Neutrophil (primary cell): ENCODE results near the gene TAX1BP1.
"Not testable (repeated sequence)": the region's sequence is repeated elsewhere in the genome, so short reads cannot be mapped to it uniquely, and the experiment has no call there.

Experiments
- H3K27ac ChIP-seq: fragments of 200-600 bp; sonication (generic); 2 replicates; pipeline ENCODE4 v1.5.1; 2016; ENCODE audit warnings: mild to moderate bottlenecking, moderate library complexity
- H3K27me3 ChIP-seq: fragments of 200-600 bp; sonication (generic); 2 replicates; pipeline ENCODE4 v1.6.0; 2016; ENCODE audit warnings: mild to moderate bottlenecking
- H3K36me3 ChIP-seq: fragments of 200-600 bp; sonication (generic); 2 replicates; pipeline ENCODE4 v1.5.1; 2017
- H3K4me1 ChIP-seq, 2 experiments: fragments of 200-600 bp in 1 of 2; sonication (generic) in 1 of 2; 1 replicate in 1 of 2; 2 replicates in 1 of 2; pipeline versions ENCODE4 v1.5.1 to v1.6.1; 2013 to 2016; ENCODE audit warnings: low read depth in 1 of 2, low read length in 1 of 2, mild to moderate bottlenecking in 1 of 2, moderate library complexity in 1 of 2; ENCODE audit not compliant: control insufficient read depth in 1 of 2, insufficient read depth in 1 of 2
- H3K4me3 ChIP-seq, 2 experiments: fragments of 200-600 bp in 1 of 2; sonication (generic) in 1 of 2; 1 replicate in 1 of 2; 2 replicates in 1 of 2; pipeline ENCODE4 v1.5.1; 2013 to 2016; ENCODE audit warnings: low read depth in 1 of 2, low read length in 1 of 2, mild to moderate bottlenecking in 1 of 2, moderate library complexity in 1 of 2
- H3K9me3 ChIP-seq: fragments of 200-600 bp; sonication (generic); 2 replicates; pipeline ENCODE4 v1.5.1; 2016
- TF ChIP-seq, protein P1 (sequence below): fragments of 200-600 bp; sonication (generic); IDR thresholded peaks from 2 replicates; pipeline ENCODE4 v1.5.1; 2016; ENCODE audit warnings: antibody characterized with exemption

TAX1BP1 gene

DNA sequence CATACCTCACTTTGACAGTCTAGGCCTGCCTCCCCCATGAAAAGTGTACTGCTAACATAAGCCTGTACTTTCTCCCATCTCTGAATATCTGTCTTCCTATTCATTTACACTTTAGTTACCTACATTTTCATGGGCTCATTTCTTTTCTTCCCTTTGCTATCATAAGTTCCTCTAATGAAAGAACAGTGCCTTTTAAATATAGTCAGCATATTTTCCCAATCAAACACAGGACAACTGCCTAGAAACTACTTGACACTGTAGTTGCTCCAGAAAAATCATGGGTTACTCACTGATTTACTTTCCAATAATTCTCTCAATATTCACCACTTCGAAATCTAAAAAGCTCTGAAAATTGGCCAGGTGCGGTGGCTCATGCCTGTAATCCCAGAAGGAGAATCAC, 2.8 kb upstream of the TAX1BP1 start:
- Histone ChIP-seq H3K27ac (no peak overlapping the region), H3K36me3 (no peaks in the 10 kb centered on the region), H3K9me3 (no peaks in the 10 kb centered on the region), H3K4me1 (peaks cover 24 to 25% of the 10 kb centered on the region in 2 experiments), H3K4me3 (no peak overlapping the region), H3K27me3 (no peaks in the 10 kb centered on the region)
- TF ChIP-seq, protein P1, sequence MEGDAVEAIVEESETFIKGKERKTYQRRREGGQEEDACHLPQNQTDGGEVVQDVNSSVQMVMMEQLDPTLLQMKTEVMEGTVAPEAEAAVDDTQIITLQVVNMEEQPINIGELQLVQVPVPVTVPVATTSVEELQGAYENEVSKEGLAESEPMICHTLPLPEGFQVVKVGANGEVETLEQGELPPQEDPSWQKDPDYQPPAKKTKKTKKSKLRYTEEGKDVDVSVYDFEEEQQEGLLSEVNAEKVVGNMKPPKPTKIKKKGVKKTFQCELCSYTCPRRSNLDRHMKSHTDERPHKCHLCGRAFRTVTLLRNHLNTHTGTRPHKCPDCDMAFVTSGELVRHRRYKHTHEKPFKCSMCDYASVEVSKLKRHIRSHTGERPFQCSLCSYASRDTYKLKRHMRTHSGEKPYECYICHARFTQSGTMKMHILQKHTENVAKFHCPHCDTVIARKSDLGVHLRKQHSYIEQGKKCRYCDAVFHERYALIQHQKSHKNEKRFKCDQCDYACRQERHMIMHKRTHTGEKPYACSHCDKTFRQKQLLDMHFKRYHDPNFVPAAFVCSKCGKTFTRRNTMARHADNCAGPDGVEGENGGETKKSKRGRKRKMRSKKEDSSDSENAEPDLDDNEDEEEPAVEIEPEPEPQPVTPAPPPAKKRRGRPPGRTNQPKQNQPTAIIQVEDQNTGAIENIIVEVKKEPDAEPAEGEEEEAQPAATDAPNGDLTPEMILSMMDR, result no peak

DNA sequence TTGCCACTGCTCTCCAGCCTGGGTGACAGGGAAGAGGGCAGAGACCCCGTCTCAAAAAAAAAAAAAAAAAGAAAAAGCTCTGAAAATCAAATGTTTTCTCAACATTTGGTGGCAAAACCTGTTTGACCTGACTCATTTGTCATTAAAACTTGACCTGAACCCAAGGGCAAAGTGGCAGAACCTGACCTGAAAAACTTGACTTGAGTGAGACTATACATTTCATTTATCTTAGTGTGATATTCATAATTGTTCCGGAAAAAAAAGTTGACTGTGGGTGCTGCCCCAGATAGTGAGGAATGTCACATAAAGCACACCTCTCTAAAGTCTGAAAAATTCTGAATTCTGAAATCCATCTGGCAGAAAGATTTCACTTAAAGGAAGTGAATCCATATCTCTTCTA, 2.3 kb upstream of the TAX1BP1 start:
- Histone ChIP-seq H3K36me3 (no peaks in the 10 kb centered on the region), H3K27ac (no peak overlapping the region), H3K4me3 (no peak overlapping the region), H3K27me3 (no peaks in the 10 kb centered on the region), H3K4me1 (peaks cover 28 to 29% of the 10 kb centered on the region in 2 experiments), H3K9me3 (no peaks in the 10 kb centered on the region)
- TF ChIP-seq, protein P1, result no peak

DNA sequence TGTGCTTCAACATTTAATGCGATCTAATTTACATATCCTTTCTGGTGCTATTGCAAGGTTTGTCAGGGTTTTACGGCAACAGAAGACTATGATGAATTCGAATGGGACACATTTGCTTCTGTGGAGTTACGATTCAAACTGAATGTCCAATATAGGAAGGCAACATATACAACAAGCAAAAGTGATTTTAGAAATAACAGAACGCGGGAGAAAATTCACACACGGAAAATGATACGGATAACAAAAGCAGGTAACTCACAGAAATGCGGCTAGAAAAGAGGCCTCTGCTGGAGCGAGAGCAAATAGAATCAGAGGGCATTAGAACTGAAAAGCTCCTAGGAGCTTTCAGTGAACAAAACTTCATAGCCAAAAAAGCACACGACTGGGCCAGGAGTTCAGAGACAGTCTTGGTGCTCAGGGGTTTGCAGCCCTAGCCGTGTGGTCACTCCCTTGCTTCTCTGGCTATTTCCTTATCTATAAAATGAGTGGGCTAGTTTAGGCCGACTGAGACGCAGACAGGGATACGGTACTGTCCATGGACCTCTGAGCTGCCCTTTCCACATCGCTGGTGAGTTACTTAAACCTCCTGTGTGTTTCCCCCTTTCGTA, 557 bp upstream of the TAX1BP1 start:
- Histone ChIP-seq H3K27ac (peak overlapping the region; percentile 97), H3K9me3 (no peaks in the 10 kb centered on the region), H3K4me3 (peak overlapping the region; percentile 89 to 95), H3K27me3 (no peaks in the 10 kb centered on the region), H3K36me3 (no peaks in the 10 kb centered on the region), H3K4me1 (peaks cover 29 to 31% of the 10 kb centered on the region in 2 experiments)
- TF ChIP-seq, protein P1, result no peak

DNA sequence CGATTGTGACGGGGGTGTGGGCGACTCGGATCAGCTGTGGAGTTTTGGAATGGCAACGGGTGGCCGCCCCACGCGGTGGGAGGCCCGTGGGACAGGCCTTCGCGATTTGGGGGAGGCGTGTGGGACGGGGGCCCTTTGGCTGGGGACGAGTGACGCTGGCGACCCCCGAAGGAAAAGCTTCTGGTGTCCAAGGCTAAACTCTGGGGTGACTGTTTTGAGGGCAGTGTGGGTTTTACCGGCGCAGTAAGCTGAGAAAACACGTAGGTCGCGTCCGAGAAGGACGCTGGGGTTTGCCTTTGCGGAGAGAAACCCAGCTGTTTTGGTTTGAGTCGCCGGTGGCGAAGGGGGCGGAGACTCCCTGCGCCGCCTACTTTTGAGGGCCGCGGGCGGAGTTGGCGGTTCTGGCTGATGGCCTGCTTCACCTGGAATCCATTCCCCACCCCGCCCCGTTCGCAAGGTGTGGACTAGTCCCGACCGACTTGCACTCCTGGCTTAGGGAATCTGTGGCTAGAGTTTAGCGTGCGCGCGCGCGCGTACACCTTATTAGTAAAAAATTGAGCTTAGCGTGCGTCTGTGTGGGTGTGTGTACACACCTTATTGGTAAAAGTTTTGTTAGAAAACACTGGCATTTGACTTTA, 606 bp downstream of the TAX1BP1 start:
- H3K36me3 ChIP-seq, result no peaks in the 10 kb centered on the region
- no peaks in the 10 kb centered on the region for H3K27me3 ChIP-seq
- TF ChIP-seq, protein P1, result no peak
- H3K4me3 ChIP-seq, result peak overlapping the region; percentile 89 to 95
- H3K27ac ChIP-seq, result peak overlapping the region; percentile 97
- H3K4me1 ChIP-seq, result peaks cover 35 to 41% of the 10 kb centered on the region in 2 experiments
- H3K9me3 ChIP-seq, result no peaks in the 10 kb centered on the region

DNA sequence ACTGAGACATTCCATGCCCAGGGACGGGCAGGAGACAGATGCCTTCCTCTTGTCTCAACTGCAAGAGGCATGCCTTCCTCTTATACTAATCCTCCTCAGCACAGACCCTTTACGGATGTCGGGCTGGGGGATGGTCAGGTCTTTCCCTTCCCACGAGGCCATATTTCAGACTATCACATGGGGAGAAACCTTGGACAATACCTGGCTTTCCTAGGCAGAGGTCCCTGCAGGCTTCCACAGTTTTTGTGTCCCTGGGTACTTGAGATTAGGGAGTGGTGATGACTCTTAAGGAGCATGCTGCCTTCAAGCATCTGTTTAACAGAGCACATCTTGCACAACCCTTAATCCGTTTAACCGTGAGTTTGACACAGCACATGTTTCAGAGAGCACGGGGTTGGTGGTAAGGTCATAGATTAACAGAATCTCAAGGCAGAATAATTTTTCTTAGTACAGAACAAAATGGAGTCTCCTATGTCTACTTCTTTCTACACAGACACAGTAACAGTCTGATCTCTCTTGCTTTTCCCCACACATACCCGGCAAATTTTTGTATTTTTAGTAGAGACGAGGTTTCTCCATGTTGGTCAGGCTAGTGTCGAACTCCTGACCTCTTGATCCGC, 2.2 kb downstream of the TAX1BP1 start:
- not testable (repeated sequence) for H3K36me3 ChIP-seq, H3K4me3 ChIP-seq
- H3K4me1 ChIP-seq, result peaks cover 35 to 48% of the 10 kb centered on the region in 2 experiments

DNA sequence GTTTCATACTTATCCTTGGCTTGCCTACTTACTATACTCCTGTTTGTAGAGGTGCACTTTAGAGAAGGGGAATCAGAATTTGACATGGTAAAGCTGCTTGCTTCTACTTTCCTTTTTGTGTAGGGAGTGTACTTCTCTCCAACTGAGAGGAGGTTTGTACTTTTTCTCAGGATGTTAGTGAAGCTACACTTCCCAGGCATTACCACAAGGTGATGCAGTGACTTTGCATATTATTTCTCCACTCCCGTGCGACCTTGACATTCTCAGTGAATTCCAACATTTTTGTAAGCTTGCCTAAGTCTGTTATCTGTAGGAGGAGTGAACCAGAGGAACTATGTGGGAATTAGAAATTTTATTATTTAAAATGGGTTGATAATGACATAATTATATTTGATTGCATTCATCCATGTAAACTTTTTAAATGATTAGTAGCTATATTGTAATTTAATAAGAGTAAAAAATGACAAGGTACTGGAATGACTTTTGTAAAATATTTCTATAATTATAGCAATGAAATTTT, 5.2 kb downstream of the TAX1BP1 start:
- H3K27ac ChIP-seq, result peak overlapping the region; percentile 17
- H3K36me3 ChIP-seq, result peaks cover 18% of the 10 kb centered on the region
- H3K4me3 ChIP-seq, result no peak overlapping the region
- no peaks in the 10 kb centered on the region for H3K9me3 ChIP-seq
- H3K4me1 ChIP-seq, result peaks cover 24 to 38% of the 10 kb centered on the region in 2 experiments
- no peaks in the 10 kb centered on the region for H3K27me3 ChIP-seq
- TF ChIP-seq, protein P1, result no peak

More for the DNA sequence above, 2.2 kb downstream of the TAX1BP1 start:
- peak overlapping the region; percentile 15 for H3K27ac ChIP-seq
- H3K27me3 ChIP-seq, H3K9me3 ChIP-seq: not testable (repeated sequence)
